Adipocyte (in vitro differentiated cells): ENCODE results near the gene OR52B4.
"Not testable (repeated sequence)": the region's sequence is repeated elsewhere in the genome, so short reads cannot be mapped to it uniquely, and the experiment has no call there.

Experiments used
- DNase-seq: peaks from one replicate; pipeline ENCODE4 v3.0.0-alpha.2; 2015; ENCODE audit warnings: low read depth
- H3K27me3 ChIP-seq: replicated peaks from 2 replicates; pipeline ENCODE4 v1.7.0; 2013; ENCODE audit warnings: mild to moderate bottlenecking, low read length, moderate library complexity; ENCODE audit not compliant: control insufficient read depth, insufficient read depth
- H3K36me3 ChIP-seq: 2 replicates; pipeline ENCODE4 v1.7.0; 2013; ENCODE audit warnings: low read length, mild to moderate bottlenecking, moderate library complexity; ENCODE audit not compliant: control insufficient read depth, insufficient read depth, severe bottlenecking
- H3K4me1 ChIP-seq: 2 replicates; pipeline ENCODE4 v1.7.0; 2013; ENCODE audit warnings: mild to moderate bottlenecking, low read length, moderate library complexity; ENCODE audit not compliant: control insufficient read depth, insufficient read depth
- H3K4me3 ChIP-seq: 2 replicates; pipeline ENCODE4 v1.7.0; 2013; ENCODE audit warnings: mild to moderate bottlenecking, low read length, moderate library complexity
- H3K9ac ChIP-seq: 2 replicates; pipeline ENCODE4 v1.7.0; 2013; ENCODE audit warnings: mild to moderate bottlenecking, low read length, moderate library complexity
- H3K9me3 ChIP-seq: 2 replicates; pipeline ENCODE4 v1.7.0; 2013; ENCODE audit warnings: mild to moderate bottlenecking, low read length, moderate library complexity; ENCODE audit not compliant: control insufficient read depth

The OR52B4 gene

GRCh38 chr11:4348142-4348541 is 20.0 kb downstream of the OR52B4 start:
- H3K9me3 ChIP-seq, H3K4me1 ChIP-seq, H3K27me3 ChIP-seq, H3K9ac ChIP-seq, DNase-seq, H3K4me3 ChIP-seq, H3K36me3 ChIP-seq: not testable (repeated sequence)

GRCh38 chr11:4345366-4345765 is 22.8 kb downstream of the OR52B4 start:
- not testable (repeated sequence) for H3K9ac ChIP-seq, H3K4me3 ChIP-seq, H3K9me3 ChIP-seq, H3K36me3 ChIP-seq, H3K27me3 ChIP-seq, H3K4me1 ChIP-seq, DNase-seq

GRCh38 chr11:4334356-4334755 is 33.8 kb downstream of the OR52B4 start:
- H3K9me3 ChIP-seq, H3K36me3 ChIP-seq, H3K27me3 ChIP-seq, H3K4me3 ChIP-seq, DNase-seq, H3K4me1 ChIP-seq, H3K9ac ChIP-seq: not testable (repeated sequence)
